Measurements from ENCODE around the gene POU2F3.

Gene POU2F3

DNA sequence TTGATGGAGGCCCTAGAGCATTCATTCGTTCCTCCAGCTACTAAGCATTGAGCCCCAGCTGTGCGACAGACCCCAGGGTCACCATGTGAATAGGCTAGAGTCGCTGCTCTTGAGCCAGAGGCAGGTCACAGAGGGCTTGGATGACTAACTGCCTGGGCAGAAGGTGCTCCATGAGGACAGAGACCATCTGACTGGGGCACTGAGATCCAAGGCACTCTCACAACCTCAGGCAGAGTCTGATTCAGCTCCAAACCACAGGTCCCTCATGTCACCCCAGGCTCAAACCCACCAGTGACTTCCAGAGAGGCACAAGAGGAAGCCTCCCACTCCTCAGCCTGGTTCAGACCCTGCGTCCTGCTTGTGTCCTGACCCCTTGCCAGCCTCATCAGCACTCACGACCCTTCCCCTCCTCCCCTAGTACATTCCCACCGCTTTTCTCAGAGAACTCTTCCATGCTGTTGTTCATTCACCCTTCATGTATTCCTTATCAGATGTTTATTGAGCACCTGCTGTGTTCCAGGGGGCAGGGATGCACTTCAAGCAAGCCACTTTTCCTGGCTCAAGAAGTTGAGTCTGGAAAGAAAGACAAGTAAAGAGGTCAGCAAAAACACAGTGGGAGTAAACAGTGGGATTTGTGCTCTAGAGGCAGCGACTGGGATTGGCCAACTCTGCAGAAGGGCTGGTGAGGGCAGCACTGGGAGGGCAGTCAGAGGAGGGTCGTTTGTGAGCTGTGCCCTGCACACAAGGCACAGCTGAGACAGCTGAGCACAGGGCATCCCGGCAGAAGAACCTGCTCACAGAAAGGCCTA is 19.8 kb upstream of the POU2F3 start:
- no peak overlapping the region for H3K4me3 ChIP-seq (replicated peaks in 1 of 2; ENCODE audit: low read depth in 2 of 2, low read length in 2 of 2)
- DNase-seq (ENCODE audit: low read depth in 2 of 2) = no peak
- TF ChIP-seq, protein P1, sequence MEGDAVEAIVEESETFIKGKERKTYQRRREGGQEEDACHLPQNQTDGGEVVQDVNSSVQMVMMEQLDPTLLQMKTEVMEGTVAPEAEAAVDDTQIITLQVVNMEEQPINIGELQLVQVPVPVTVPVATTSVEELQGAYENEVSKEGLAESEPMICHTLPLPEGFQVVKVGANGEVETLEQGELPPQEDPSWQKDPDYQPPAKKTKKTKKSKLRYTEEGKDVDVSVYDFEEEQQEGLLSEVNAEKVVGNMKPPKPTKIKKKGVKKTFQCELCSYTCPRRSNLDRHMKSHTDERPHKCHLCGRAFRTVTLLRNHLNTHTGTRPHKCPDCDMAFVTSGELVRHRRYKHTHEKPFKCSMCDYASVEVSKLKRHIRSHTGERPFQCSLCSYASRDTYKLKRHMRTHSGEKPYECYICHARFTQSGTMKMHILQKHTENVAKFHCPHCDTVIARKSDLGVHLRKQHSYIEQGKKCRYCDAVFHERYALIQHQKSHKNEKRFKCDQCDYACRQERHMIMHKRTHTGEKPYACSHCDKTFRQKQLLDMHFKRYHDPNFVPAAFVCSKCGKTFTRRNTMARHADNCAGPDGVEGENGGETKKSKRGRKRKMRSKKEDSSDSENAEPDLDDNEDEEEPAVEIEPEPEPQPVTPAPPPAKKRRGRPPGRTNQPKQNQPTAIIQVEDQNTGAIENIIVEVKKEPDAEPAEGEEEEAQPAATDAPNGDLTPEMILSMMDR (IDR thresholded peaks at IDR 0.05; ENCODE audit: low read depth, low read length) = no peak

DNA sequence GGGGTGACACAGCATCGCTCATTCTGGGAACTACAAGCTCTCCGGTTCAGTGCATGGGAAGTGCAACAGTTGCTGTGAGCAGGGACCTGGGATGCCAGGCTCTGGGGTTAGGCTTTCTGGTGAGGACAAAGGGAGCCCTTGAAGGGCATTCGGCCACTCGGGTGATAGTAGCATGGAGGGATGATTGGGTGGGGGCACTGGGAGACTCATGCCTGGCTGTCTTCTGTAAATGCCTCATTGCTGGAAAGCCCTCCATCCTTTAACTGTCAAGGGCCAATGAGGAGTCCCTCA is 19.2 kb upstream of the POU2F3 start:
- no peak overlapping the region for H3K4me3 ChIP-seq (replicated peaks in 1 of 2; ENCODE audit: low read depth in 2 of 2, low read length in 2 of 2)
- no peak for DNase-seq (ENCODE audit: low read depth in 2 of 2)
- TF ChIP-seq, protein P1 (IDR thresholded peaks at IDR 0.05; ENCODE audit: low read depth, low read length) = no peak

DNA sequence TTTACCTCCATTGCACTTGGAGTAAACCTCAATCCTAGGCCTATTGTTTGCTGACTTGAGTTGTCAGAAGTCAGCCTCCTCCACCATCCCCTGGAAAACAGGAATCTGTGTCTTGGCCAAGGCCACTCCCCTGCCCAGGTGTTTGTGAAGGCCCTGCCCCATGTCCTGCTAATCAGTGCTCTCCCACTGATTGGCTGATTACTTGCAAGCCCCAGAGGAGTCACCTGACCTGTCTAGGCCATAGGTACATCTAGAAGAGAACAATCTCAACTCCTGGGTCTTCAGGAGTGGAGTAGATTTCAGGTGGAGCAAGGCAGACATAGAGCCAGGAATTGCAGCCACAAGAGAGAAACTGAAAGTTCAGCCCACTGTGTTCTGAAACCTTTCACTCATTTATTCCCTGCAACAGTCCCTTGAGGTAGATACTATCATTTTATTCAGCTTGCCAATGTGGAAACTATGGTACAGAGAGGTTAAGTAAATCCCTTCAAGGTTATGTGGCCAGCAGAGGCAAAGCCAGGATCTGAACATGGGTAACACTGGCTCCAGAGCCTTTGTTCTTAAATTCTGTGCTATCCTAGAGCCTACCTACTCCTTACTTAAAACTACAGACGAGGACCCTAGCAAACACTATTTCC is 18.7 kb upstream of the POU2F3 start:
- H3K4me3 ChIP-seq (replicated peaks in 1 of 2; ENCODE audit: low read depth in 2 of 2, low read length in 2 of 2) = no peak overlapping the region
- TF ChIP-seq, protein P1 (IDR thresholded peaks at IDR 0.05; ENCODE audit: low read depth, low read length) = no peak
- DNase-seq (ENCODE audit: low read depth in 2 of 2) = no peak

DNA sequence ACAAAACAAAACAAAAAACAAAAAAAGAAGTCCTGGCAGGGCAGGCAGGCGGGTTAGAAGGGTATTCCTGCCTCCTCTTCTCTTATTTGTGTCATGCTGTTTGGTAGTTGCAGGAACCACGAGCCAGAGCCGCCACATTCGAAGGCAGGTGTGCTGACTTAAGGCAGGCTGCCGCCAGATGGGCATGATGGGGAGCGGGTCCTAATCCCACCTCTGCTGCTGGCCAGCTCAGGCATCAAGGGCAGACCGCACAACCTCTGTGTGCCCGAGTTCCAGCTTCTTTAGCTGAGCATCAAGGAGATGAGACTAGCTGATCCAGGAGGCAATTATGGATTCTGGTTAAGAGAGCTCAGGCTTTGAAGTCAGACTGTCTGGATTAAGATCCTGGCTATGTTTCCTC is 17.0 kb upstream of the POU2F3 start:
- no peak for DNase-seq (ENCODE audit: low read depth in 2 of 2)
- TF ChIP-seq, protein P1 (IDR thresholded peaks at IDR 0.05; ENCODE audit: low read depth, low read length) = no peak
- no peak overlapping the region for H3K4me3 ChIP-seq (replicated peaks in 1 of 2; ENCODE audit: low read depth in 2 of 2, low read length in 2 of 2)

DNA sequence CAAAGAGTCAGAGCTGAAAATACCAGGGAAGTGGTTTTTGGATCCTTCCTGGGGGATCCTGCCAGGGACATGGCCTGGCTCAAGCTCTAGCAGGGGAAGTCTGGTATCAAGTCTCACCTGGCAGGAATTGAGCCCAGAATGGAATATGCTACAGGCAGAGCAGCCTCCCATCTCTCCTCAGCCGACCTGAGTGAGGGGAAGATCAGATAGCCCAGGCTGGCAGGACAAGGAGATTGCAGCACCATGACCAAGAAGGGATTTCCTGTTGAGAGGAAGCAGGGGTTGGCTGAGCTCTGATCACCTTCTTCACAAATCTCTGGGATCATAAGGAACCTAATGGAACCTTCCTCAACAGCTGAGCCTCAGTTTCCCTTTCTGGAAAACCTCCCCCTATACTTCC is 16.1 kb upstream of the POU2F3 start:
- H3K4me3 ChIP-seq (replicated peaks in 1 of 2; ENCODE audit: low read depth in 2 of 2, low read length in 2 of 2) = no peak overlapping the region
- TF ChIP-seq, protein P1 (IDR thresholded peaks at IDR 0.05; ENCODE audit: low read depth, low read length) = no peak
- DNase-seq (ENCODE audit: low read depth in 2 of 2) = no peak

DNA sequence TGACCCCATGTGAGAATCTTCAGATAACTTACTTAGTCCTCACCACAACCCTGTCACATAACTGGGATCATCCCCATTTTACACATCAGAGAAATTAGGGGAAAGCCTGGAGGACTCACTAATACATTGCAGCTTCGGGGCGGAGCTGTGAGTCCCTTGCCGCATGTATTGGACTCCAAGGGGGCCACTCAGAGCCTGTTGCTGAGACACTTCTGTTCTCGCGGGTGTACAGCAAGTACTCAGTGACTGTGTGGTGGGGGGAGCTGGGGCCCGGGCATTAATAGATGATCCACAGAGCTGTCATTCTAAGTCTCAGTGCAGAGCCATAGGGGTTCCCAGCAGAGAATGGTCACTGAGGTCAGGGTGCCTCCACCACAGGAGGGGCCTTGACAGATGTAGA is 15.6 kb upstream of the POU2F3 start:
- DNase-seq (ENCODE audit: low read depth in 2 of 2) = no peak
- no peak overlapping the region for H3K4me3 ChIP-seq (replicated peaks in 1 of 2; ENCODE audit: low read depth in 2 of 2, low read length in 2 of 2)

More for the DNA sequence above, 15.6 kb upstream of the POU2F3 start:
- TF ChIP-seq, protein P1 (IDR thresholded peaks at IDR 0.05; ENCODE audit: low read depth, low read length) = no peak

All from cardiac fibroblast (primary cell).